Neural progenitor cell (in vitro differentiated cells): ENCODE data around the gene SPTBN5. TPM values are rescaled to one million over a fixed set of nuclear protein-coding genes. Genes with fewer than 3 reads are reported as not detected.

Source experiments
- DNase-seq: peaks from one replicate; pipeline ENCODE4 v3.0.0-alpha.2; 2016; ENCODE audit warnings: low spot score
- H2AFZ ChIP-seq: fragments of 200-600 bp; sonication (generic); replicated peaks from 2 replicates; pipeline ENCODE4 v1.6.1; 2016; ENCODE audit warnings: antibody characterized with exemption
- H3F3A ChIP-seq: fragments of 200-600 bp; sonication (generic); 2 replicates; pipeline ENCODE4 v1.6.1; 2016; ENCODE audit warnings: antibody characterized with exemption, low read depth
- H3K27ac ChIP-seq: fragments of 200-600 bp; sonication (generic); 2 replicates; pipeline ENCODE4 v1.5.1; 2016; ENCODE audit warnings: mild to moderate bottlenecking
- H3K27me3 ChIP-seq: fragments of 200-600 bp; sonication (generic); 2 replicates; pipeline ENCODE4 v1.6.1; 2016; ENCODE audit warnings: mild to moderate bottlenecking, moderate library complexity
- H3K36me3 ChIP-seq: fragments of 200-600 bp; sonication (generic); 2 replicates; pipeline ENCODE4 v1.5.1; 2016
- H3K4me1 ChIP-seq: fragments of 200-600 bp; sonication (generic); 2 replicates; pipeline ENCODE4 v1.6.1; 2016; ENCODE audit warnings: mixed run types
- H3K4me2 ChIP-seq: fragments of 200-600 bp; sonication (generic); 2 replicates; pipeline ENCODE4 v1.6.1; 2016
- H3K4me3 ChIP-seq: fragments of 200-600 bp; sonication (generic); 2 replicates; pipeline ENCODE4 v1.5.1; 2016
- H3K79me2 ChIP-seq: fragments of 200-600 bp; sonication (generic); 2 replicates; pipeline ENCODE4 v1.6.1; 2016; ENCODE audit warnings: low read depth
- H3K9ac ChIP-seq: fragments of 200-600 bp; sonication (generic); 2 replicates; pipeline ENCODE4 v1.6.1; 2016
- H3K9me3 ChIP-seq: fragments of 200-600 bp; sonication (generic); 2 replicates; pipeline ENCODE4 v1.5.1; 2016; ENCODE audit warnings: low read depth
- H4K20me1 ChIP-seq: fragments of 200-600 bp; sonication (generic); 2 replicates; pipeline ENCODE4 v1.6.1; 2016; ENCODE audit warnings: low read depth
- H3K27ac Mint-ChIP-seq: 3 replicates; pipeline ENCODE4 v1.8.0; 2021; ENCODE audit warnings: mixed read lengths
- H3K27me3 Mint-ChIP-seq: 2 replicates; pipeline ENCODE4 v1.8.0; 2022; ENCODE audit warnings: low read depth, mild to moderate bottlenecking, inconsistent platforms, moderate library complexity, mixed read lengths; ENCODE audit not compliant: insufficient read depth
- H3K36me3 Mint-ChIP-seq: 3 replicates; pipeline ENCODE4 v1.8.0; 2021; ENCODE audit warnings: mixed read lengths
- H3K4me1 Mint-ChIP-seq: 3 replicates; pipeline ENCODE4 v1.8.0; 2021; ENCODE audit warnings: mixed read lengths
- H3K4me3 Mint-ChIP-seq: 3 replicates; pipeline ENCODE4 v1.8.0; 2021; ENCODE audit warnings: mild to moderate bottlenecking, moderate library complexity, mixed read lengths
- H3K9me3 Mint-ChIP-seq: 3 replicates; pipeline ENCODE4 v1.8.0; 2020; ENCODE audit warnings: mixed read lengths
- EZH2 ChIP-seq: fragments of 200-600 bp; sonication (generic); IDR thresholded peaks from 2 replicates; pipeline ENCODE4 v1.6.1; 2017; ENCODE audit warnings: antibody characterized with exemption, mild to moderate bottlenecking, moderate library complexity
- EZH2phosphoT487 ChIP-seq: fragments of 200-600 bp; sonication (generic); IDR thresholded peaks from 2 replicates; pipeline ENCODE4 v1.6.1; 2017; ENCODE audit warnings: antibody characterized with exemption
- total RNA-seq: library from RNA; depleted of rRNA; stranded (reverse); fragments of >200 nt; gene quantifications from 2 replicates; pipeline ENCODE4 v1.2.3, GENCODE V29; 2015; ENCODE audit warnings: low replicate concordance
- TF ChIP-seq, protein P1 (sequence below): fragments of 200-600 bp; sonication (generic); IDR thresholded peaks from 2 replicates; pipeline ENCODE4 v1.5.1; 2017; ENCODE audit warnings: antibody characterized with exemption, mild to moderate bottlenecking

The SPTBN5 gene
- total RNA-seq, 1 donor from 2014 or later, result not detected

DNA sequence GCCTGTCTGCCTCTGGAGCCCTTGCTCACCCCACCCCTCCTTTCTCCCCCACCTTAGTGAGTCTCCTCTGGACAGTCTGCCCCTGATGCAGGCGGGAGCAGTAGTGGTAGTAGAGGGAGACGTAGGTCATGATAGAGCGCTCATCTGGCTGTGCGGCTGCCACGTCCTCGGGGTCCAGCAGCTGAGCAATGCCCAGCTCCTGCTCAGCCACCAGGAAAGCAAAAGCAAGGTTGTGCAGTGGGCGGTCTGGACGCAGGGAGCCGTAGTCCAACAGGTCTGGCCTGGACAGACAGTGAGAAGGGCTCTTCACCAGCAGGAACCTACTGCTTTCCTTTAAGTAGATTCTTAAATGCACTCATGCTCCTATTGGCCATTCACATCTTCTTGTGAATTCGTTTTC, 6.7 kb downstream of the SPTBN5 start:
- no peak for DNase-seq
- H2AFZ ChIP-seq, result no peak overlapping the region
- no peaks in the 10 kb centered on the region for H3K79me2 ChIP-seq
- H3K27ac ChIP-seq, result no peak overlapping the region
- H3K4me3 Mint-ChIP-seq, result no peak overlapping the region
- TF ChIP-seq, protein P1, sequence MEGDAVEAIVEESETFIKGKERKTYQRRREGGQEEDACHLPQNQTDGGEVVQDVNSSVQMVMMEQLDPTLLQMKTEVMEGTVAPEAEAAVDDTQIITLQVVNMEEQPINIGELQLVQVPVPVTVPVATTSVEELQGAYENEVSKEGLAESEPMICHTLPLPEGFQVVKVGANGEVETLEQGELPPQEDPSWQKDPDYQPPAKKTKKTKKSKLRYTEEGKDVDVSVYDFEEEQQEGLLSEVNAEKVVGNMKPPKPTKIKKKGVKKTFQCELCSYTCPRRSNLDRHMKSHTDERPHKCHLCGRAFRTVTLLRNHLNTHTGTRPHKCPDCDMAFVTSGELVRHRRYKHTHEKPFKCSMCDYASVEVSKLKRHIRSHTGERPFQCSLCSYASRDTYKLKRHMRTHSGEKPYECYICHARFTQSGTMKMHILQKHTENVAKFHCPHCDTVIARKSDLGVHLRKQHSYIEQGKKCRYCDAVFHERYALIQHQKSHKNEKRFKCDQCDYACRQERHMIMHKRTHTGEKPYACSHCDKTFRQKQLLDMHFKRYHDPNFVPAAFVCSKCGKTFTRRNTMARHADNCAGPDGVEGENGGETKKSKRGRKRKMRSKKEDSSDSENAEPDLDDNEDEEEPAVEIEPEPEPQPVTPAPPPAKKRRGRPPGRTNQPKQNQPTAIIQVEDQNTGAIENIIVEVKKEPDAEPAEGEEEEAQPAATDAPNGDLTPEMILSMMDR, result no peak
- no peaks in the 10 kb centered on the region for H3K9me3 ChIP-seq
- peaks cover 24% of the 10 kb centered on the region for H3K4me1 Mint-ChIP-seq
- H3K4me3 ChIP-seq, result no peak overlapping the region
- H3K27ac Mint-ChIP-seq, result no peak overlapping the region
- H3K9ac ChIP-seq, result no peak overlapping the region
- H3K36me3 ChIP-seq, result no peaks in the 10 kb centered on the region
- peaks cover 8% of the 10 kb centered on the region for H3K27me3 Mint-ChIP-seq
- H3K27me3 ChIP-seq, result peaks cover 26% of the 10 kb centered on the region
- no peaks in the 10 kb centered on the region for H3K9me3 Mint-ChIP-seq
- H3K4me2 ChIP-seq, result peak overlapping the region; percentile 7
- peaks cover 2% of the 10 kb centered on the region for H3K36me3 Mint-ChIP-seq
- H4K20me1 ChIP-seq, result no peaks in the 10 kb centered on the region
- peaks cover 31% of the 10 kb centered on the region for H3K4me1 ChIP-seq
- H3F3A ChIP-seq, result peaks cover 12% of the 10 kb centered on the region

DNA sequence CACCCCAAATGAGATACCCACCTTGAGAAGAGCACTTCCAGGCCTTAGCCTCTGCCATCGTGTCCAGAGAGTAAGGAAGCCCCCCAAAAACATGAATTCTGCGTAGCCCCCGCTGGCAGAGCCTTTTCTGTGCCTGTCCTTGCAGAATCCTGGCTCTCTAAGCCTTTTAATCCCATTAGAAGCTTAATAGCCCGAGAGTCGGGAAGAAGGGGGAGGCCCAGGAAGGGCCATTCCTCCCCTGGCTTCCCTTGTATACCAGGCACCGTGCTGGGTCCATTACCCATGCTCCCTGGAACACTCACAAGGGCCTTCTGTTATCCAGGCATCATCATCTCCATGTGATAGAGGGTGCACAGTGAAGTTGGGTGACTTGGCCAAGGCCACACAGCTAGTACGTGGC, 7.1 kb downstream of the SPTBN5 start:
- no peaks in the 10 kb centered on the region for H3K9me3 ChIP-seq
- Mint-ChIP-seq H3K9me3 (no peaks in the 10 kb centered on the region), H3K4me3 (no peak overlapping the region), H3K27me3 (peaks cover 8% of the 10 kb centered on the region), H3K27ac (no peak overlapping the region), H3K4me1 (peaks cover 23% of the 10 kb centered on the region), H3K36me3 (peaks cover 2% of the 10 kb centered on the region)
- DNase-seq, result peak; percentile 71
- no peaks in the 10 kb centered on the region for H4K20me1 ChIP-seq
- no peak overlapping the region for H3K27ac ChIP-seq
- H3K9ac ChIP-seq, result no peak overlapping the region
- peaks cover 35% of the 10 kb centered on the region for H3K4me1 ChIP-seq
- peak overlapping the region; percentile 55 for H3K4me2 ChIP-seq
- H3K79me2 ChIP-seq, result no peaks in the 10 kb centered on the region
- TF ChIP-seq, protein P1, result no peak
- no peak for TF ChIP-seq EZH2phosphoT487
- no peak for TF ChIP-seq EZH2
- peaks cover 12% of the 10 kb centered on the region for H3F3A ChIP-seq
- no peaks in the 10 kb centered on the region for H3K36me3 ChIP-seq
- no peak overlapping the region for H3K4me3 ChIP-seq
- H3K27me3 ChIP-seq, result peaks cover 30% of the 10 kb centered on the region
- H2AFZ ChIP-seq, result no peak overlapping the region

DNA sequence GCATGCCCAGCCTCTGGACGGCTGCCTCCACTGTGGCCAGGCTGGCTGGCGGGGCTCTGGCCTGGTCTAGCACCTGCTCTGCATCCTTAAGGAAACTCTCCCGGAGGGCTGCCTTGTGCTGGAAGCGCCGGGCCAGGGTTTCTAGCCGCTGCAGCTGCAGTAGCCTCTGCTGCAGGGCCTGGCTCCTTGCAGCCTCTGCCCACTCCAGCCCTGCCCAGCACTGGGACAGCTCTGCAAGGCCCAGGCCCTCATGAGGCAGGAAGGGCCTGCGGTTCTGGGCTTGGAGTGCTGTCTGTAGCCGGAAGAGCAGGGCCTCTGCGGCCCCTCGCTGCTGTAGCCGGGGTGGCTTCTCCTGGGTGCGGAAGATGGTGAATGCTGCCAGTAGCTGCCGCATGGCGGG, 8.0 kb downstream of the SPTBN5 start:
- TF ChIP-seq EZH2, result no peak
- TF ChIP-seq EZH2phosphoT487, result no peak
- TF ChIP-seq, protein P1, result no peak
- peaks cover 13% of the 10 kb centered on the region for H3K27me3 Mint-ChIP-seq
- H3K4me3 Mint-ChIP-seq, result no peak overlapping the region
- no peaks in the 10 kb centered on the region for H4K20me1 ChIP-seq
- peaks cover 4% of the 10 kb centered on the region for H3K36me3 Mint-ChIP-seq
- H3K27ac ChIP-seq, result no peak overlapping the region
- peaks cover 39% of the 10 kb centered on the region for H3K27me3 ChIP-seq
- DNase-seq, result no peak
- peaks cover 8% of the 10 kb centered on the region for H3F3A ChIP-seq
- H3K4me1 Mint-ChIP-seq, result peaks cover 20% of the 10 kb centered on the region
- H3K9me3 ChIP-seq, result no peaks in the 10 kb centered on the region
- H3K36me3 ChIP-seq, result no peaks in the 10 kb centered on the region
- no peak overlapping the region for H2AFZ ChIP-seq
- H3K79me2 ChIP-seq, result no peaks in the 10 kb centered on the region
- no peaks in the 10 kb centered on the region for H3K9me3 Mint-ChIP-seq
- H3K4me1 ChIP-seq, result peaks cover 26% of the 10 kb centered on the region
- no peak overlapping the region for H3K4me3 ChIP-seq
- peak overlapping the region; percentile 55 for H3K4me2 ChIP-seq
- H3K27ac Mint-ChIP-seq, result no peak overlapping the region
- no peak overlapping the region for H3K9ac ChIP-seq

DNA sequence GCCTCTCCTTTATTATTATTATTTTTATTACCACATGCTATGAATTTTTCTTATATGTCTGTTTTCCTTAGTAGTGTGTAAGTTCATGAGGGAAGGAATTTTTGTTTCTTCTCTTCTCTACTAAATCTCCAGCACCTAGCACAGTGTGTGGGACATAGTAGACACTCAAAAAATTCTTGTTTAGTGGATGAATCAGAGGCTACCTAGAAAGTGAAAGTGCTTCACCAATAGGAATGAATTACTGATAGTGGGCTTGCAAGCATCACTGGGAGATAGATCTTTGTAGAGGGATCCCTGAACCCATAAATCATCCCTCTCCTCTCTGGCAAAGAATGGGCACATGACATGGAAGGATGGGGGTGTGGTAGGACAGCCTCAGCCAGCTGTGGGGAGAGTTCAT, 8.5 kb downstream of the SPTBN5 start:
- Histone ChIP-seq H4K20me1 (no peaks in the 10 kb centered on the region), H3K4me1 (peaks cover 24% of the 10 kb centered on the region), H3K4me2 (no peak overlapping the region), H3F3A (peaks cover 5% of the 10 kb centered on the region), H3K4me3 (no peak overlapping the region), H3K36me3 (no peaks in the 10 kb centered on the region), H3K79me2 (no peaks in the 10 kb centered on the region), H2AFZ (no peak overlapping the region), H3K27ac (no peak overlapping the region), H3K9me3 (no peaks in the 10 kb centered on the region), H3K9ac (no peak overlapping the region), H3K27me3 (peaks cover 44% of the 10 kb centered on the region)
- no peak for TF ChIP-seq EZH2
- TF ChIP-seq, protein P1, result no peak
- no peak for TF ChIP-seq EZH2phosphoT487
- Mint-ChIP-seq H3K36me3 (peaks cover 4% of the 10 kb centered on the region), H3K4me3 (no peak overlapping the region), H3K9me3 (no peaks in the 10 kb centered on the region), H3K4me1 (peaks cover 22% of the 10 kb centered on the region), H3K27ac (peak overlapping the region; percentile 54), H3K27me3 (peaks cover 13% of the 10 kb centered on the region)
- DNase-seq, result no peak
